Endothelial cell (in vitro differentiated cells): ENCODE data around the gene REL. TPM values are rescaled to one million over a fixed set of nuclear protein-coding genes. Genes with fewer than 3 reads are reported as not detected.

ENCODE experiments used
- DNase-seq: peaks from one replicate; pipeline ENCODE4 v3.0.0; 2021; ENCODE audit warnings: low spot score
- H3K27ac Mint-ChIP-seq: one replicate; pipeline ENCODE4 v1.8.0; 2021; ENCODE audit warnings: mixed read lengths, inconsistent platforms; ENCODE audit not compliant: unreplicated experiment
- H3K27me3 Mint-ChIP-seq: one replicate; pipeline ENCODE4 v1.8.0; 2021; ENCODE audit warnings: mild to moderate bottlenecking, moderate library complexity, mixed read lengths, inconsistent platforms; ENCODE audit not compliant: unreplicated experiment
- H3K36me3 Mint-ChIP-seq: one replicate; pipeline ENCODE4 v1.8.0; 2021; ENCODE audit warnings: mild to moderate bottlenecking, low read depth, mixed read lengths, inconsistent platforms; ENCODE audit not compliant: unreplicated experiment
- H3K4me1 Mint-ChIP-seq: one replicate; pipeline ENCODE4 v1.8.0; 2021; ENCODE audit warnings: mild to moderate bottlenecking, mixed read lengths, inconsistent platforms; ENCODE audit not compliant: unreplicated experiment
- H3K4me3 Mint-ChIP-seq: one replicate; pipeline ENCODE4 v1.8.0; 2021; ENCODE audit warnings: mild to moderate bottlenecking, mixed read lengths, inconsistent platforms; ENCODE audit not compliant: unreplicated experiment
- H3K9me3 Mint-ChIP-seq: one replicate; pipeline ENCODE4 v1.8.0; 2021; ENCODE audit warnings: mixed read lengths, inconsistent platforms; ENCODE audit not compliant: unreplicated experiment
- total RNA-seq: library from RNA; stranded (reverse); fragmentation: NEBNext Ultra II Directional; extraction: Animal tissue kit (Norgen Biotek cat#: 25700); gene quantifications from one replicate; pipeline ENCODE4 v1.2.1, GENCODE V29; 2021; ENCODE audit not compliant: unreplicated experiment
- TF ChIP-seq, protein P1 (sequence below): fragments of 200-600 bp; sonication (generic); IDR thresholded peaks from one replicate; pipeline ENCODE4 v1.5.0; 2021; ENCODE audit warnings: antibody characterized with exemption; ENCODE audit not compliant: unreplicated experiment

The REL gene
- total RNA-seq, 1 donor from 2014 or later = 16.4 TPM

DNA sequence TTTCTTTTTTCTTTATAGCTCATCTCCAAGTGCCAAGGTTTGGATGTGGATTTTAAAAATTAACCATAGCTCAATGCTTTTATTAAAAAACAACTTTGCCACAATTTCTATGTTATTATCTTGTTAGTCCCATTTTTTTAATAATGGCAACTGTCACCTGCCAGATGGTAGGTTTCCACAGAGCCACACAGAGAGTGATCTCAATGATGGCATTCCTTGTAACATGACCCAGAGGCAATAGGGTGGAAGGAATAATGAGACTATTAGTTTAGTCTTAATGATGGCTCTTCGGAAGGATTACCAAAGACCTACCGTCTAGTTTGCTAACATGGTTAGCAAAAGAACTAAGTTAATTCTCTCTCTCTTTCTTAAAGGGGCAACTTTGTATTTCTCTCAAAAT, 64.0 kb downstream of the REL start:
- H3K4me1 Mint-ChIP-seq = no peaks in the 10 kb centered on the region
- no peak overlapping the region for H3K27ac Mint-ChIP-seq
- H3K27me3 Mint-ChIP-seq = peaks cover 3% of the 10 kb centered on the region
- TF ChIP-seq, protein P1, sequence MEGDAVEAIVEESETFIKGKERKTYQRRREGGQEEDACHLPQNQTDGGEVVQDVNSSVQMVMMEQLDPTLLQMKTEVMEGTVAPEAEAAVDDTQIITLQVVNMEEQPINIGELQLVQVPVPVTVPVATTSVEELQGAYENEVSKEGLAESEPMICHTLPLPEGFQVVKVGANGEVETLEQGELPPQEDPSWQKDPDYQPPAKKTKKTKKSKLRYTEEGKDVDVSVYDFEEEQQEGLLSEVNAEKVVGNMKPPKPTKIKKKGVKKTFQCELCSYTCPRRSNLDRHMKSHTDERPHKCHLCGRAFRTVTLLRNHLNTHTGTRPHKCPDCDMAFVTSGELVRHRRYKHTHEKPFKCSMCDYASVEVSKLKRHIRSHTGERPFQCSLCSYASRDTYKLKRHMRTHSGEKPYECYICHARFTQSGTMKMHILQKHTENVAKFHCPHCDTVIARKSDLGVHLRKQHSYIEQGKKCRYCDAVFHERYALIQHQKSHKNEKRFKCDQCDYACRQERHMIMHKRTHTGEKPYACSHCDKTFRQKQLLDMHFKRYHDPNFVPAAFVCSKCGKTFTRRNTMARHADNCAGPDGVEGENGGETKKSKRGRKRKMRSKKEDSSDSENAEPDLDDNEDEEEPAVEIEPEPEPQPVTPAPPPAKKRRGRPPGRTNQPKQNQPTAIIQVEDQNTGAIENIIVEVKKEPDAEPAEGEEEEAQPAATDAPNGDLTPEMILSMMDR = no peak
- DNase-seq = no peak
- H3K4me3 Mint-ChIP-seq = no peak overlapping the region
- no peaks in the 10 kb centered on the region for H3K9me3 Mint-ChIP-seq
- H3K36me3 Mint-ChIP-seq = peaks cover 7% of the 10 kb centered on the region

DNA sequence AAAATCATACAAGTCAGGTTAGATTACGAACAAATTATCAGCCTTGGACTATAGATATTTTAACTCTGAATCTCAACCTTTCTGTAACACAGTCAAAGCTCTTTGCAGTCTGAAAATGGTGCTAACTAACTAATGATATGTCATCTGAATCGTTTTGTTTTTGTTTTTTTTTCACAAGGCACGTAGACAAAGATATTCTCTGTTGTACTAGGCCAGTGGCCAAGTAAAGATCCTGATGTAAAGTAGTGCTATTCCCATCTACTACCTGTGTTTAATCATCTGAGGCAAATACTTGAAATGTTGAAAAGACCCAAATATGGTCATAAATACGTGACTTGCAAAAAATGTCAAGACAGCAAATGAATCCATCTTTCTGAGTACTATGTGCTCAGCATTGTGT, 65.7 kb downstream of the REL start:
- no peak overlapping the region for H3K27ac Mint-ChIP-seq
- peaks cover 7% of the 10 kb centered on the region for H3K36me3 Mint-ChIP-seq
- no peak overlapping the region for H3K4me3 Mint-ChIP-seq

DNA sequence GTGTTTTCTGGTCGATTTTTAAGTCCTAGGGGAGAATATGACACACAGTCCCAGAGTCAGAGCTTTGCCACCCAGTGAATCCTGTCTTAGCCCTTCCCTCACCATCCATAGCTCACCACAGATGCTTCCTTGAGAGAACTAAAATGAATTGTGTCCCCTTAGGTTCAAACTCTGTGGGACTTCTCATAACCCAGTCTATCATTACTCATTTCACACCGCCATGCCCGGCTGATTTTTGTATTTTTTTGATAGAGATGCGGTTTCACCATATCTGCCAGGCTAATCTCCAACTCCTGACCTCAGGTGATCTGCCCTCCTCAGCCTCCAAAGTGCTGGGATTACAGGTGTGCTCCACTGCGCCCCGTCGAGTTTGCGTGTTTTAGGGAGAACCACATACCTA, 66.8 kb downstream of the REL start:
- Mint-ChIP-seq H3K36me3 (peaks cover 12% of the 10 kb centered on the region), H3K27me3 (peaks cover 3% of the 10 kb centered on the region), H3K4me1 (no peaks in the 10 kb centered on the region), H3K4me3 (no peak overlapping the region), H3K9me3 (no peaks in the 10 kb centered on the region), H3K27ac (no peak overlapping the region)
- TF ChIP-seq, protein P1 = no peak
- no peak for DNase-seq

More for the DNA sequence above, 65.7 kb downstream of the REL start:
- no peak for DNase-seq
- TF ChIP-seq, protein P1 = no peak
- no peaks in the 10 kb centered on the region for H3K9me3 Mint-ChIP-seq
- H3K27me3 Mint-ChIP-seq = peaks cover 3% of the 10 kb centered on the region
- no peaks in the 10 kb centered on the region for H3K4me1 Mint-ChIP-seq

DNA sequence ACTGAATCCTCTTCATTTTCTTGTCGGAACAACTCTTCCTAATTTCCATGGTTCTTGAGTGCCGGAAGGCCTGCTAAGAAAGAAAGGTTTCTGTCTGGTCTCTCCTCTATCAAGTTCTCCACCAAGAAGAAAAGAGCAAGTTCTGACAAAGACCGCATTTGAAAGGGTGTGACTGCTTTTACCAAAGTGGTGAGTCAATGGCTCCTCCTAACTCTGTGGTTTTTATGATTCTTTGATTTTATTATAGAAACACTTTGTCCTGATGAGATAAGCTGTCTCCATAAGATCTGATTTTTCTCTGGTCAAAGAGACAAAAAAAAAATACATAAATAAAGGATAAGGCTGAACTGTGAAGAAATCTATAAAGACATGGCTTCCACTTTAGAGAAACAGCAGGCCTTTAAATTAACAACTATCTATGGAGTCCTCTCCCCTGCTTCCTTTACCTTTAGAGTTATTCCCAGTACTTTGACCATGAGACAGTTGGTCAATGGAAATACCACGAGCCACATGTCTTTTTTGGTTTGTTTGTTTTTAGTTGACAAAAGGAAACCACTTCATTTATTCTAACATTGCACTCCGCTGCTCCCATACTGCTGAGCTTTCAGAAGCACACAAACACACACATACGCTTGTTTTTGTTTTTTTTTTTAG, 67.7 kb downstream of the REL start:
- no peaks in the 10 kb centered on the region for H3K9me3 Mint-ChIP-seq
- no peak for DNase-seq
- TF ChIP-seq, protein P1 = no peak
- peaks cover 20% of the 10 kb centered on the region for H3K36me3 Mint-ChIP-seq
- no peaks in the 10 kb centered on the region for H3K4me1 Mint-ChIP-seq
- H3K27ac Mint-ChIP-seq = no peak overlapping the region
- H3K4me3 Mint-ChIP-seq = no peak overlapping the region
- H3K27me3 Mint-ChIP-seq = peaks cover 3% of the 10 kb centered on the region

DNA sequence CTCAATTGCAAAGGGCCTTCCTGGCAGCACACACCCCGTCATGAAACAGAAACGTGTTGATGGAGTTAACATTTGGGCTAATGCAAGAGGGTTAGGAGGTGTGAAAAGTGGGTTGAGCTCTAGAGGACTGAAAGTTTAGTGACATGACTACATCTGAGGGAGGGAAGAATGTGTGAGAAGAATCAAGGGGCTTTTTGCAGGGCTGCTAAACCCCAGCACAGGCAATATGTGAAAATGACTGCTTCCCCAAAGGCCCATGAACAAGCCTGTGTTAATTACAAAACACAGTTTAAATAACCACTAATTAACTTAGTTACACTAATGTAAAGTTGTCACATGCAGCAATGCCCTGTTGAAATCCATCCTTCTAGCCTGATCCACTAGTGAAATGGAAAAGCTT, 72.8 kb downstream of the REL start:
- Mint-ChIP-seq H3K27me3 (no peaks in the 10 kb centered on the region), H3K36me3 (peaks cover 15% of the 10 kb centered on the region), H3K9me3 (no peaks in the 10 kb centered on the region), H3K4me1 (peaks cover 4% of the 10 kb centered on the region), H3K4me3 (no peak overlapping the region), H3K27ac (no peak overlapping the region)
- no peak for DNase-seq
- TF ChIP-seq, protein P1 = no peak
